Endothelial cell (in vitro differentiated cells): ENCODE data around the gene DDX54. TPM values are rescaled to one million over a fixed set of nuclear protein-coding genes. Genes with fewer than 3 reads are reported as not detected.
"Not testable (repeated sequence)": the region's sequence is repeated elsewhere in the genome, so short reads cannot be mapped to it uniquely, and the experiment has no call there.

Source experiments
- DNase-seq: peaks from one replicate; pipeline ENCODE4 v3.0.0; 2021; ENCODE audit warnings: low spot score
- H3K27ac Mint-ChIP-seq: one replicate; pipeline ENCODE4 v1.8.0; 2021; ENCODE audit warnings: mixed read lengths, inconsistent platforms; ENCODE audit not compliant: unreplicated experiment
- H3K27me3 Mint-ChIP-seq: one replicate; pipeline ENCODE4 v1.8.0; 2021; ENCODE audit warnings: mild to moderate bottlenecking, moderate library complexity, mixed read lengths, inconsistent platforms; ENCODE audit not compliant: unreplicated experiment
- H3K36me3 Mint-ChIP-seq: one replicate; pipeline ENCODE4 v1.8.0; 2021; ENCODE audit warnings: mild to moderate bottlenecking, low read depth, mixed read lengths, inconsistent platforms; ENCODE audit not compliant: unreplicated experiment
- H3K4me1 Mint-ChIP-seq: one replicate; pipeline ENCODE4 v1.8.0; 2021; ENCODE audit warnings: mild to moderate bottlenecking, mixed read lengths, inconsistent platforms; ENCODE audit not compliant: unreplicated experiment
- H3K4me3 Mint-ChIP-seq: one replicate; pipeline ENCODE4 v1.8.0; 2021; ENCODE audit warnings: mild to moderate bottlenecking, mixed read lengths, inconsistent platforms; ENCODE audit not compliant: unreplicated experiment
- H3K9me3 Mint-ChIP-seq: one replicate; pipeline ENCODE4 v1.8.0; 2021; ENCODE audit warnings: mixed read lengths, inconsistent platforms; ENCODE audit not compliant: unreplicated experiment
- total RNA-seq: library from RNA; stranded (reverse); fragmentation: NEBNext Ultra II Directional; extraction: Animal tissue kit (Norgen Biotek cat#: 25700); gene quantifications from one replicate; pipeline ENCODE4 v1.2.1, GENCODE V29; 2021; ENCODE audit not compliant: unreplicated experiment
- TF ChIP-seq, protein P1 (sequence below): fragments of 200-600 bp; sonication (generic); IDR thresholded peaks from one replicate; pipeline ENCODE4 v1.5.0; 2021; ENCODE audit warnings: antibody characterized with exemption; ENCODE audit not compliant: unreplicated experiment

The DDX54 gene
- total RNA-seq, 1 donor from 2014 or later = 47.5 TPM

DNA sequence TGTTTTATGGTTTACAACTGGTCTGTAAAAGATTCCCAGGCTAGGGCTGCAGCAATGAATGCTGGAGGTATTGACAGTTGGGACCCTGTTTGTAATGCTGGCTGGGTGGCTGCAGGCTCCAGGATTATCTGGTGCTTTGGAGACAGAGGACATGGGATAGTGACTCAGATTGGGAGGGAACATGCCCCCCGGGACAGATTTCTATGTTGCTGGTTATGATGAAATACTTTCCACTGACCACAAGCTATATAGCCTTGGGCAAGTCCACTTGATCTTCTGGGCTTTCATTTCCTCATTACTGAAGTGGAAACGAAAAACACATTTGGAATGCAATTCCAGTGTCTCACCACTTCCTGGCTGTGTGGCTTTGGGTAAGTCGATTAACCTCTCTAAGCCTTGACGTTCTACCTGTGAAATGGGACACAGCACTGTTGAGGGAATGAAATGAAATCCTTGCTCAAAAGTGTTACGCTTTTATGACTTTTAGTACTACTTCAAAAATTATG is 29.7 kb upstream of the DDX54 start:
- H3K36me3 Mint-ChIP-seq = no peaks in the 10 kb centered on the region
- H3K4me1 Mint-ChIP-seq = no peaks in the 10 kb centered on the region
- TF ChIP-seq, protein P1, sequence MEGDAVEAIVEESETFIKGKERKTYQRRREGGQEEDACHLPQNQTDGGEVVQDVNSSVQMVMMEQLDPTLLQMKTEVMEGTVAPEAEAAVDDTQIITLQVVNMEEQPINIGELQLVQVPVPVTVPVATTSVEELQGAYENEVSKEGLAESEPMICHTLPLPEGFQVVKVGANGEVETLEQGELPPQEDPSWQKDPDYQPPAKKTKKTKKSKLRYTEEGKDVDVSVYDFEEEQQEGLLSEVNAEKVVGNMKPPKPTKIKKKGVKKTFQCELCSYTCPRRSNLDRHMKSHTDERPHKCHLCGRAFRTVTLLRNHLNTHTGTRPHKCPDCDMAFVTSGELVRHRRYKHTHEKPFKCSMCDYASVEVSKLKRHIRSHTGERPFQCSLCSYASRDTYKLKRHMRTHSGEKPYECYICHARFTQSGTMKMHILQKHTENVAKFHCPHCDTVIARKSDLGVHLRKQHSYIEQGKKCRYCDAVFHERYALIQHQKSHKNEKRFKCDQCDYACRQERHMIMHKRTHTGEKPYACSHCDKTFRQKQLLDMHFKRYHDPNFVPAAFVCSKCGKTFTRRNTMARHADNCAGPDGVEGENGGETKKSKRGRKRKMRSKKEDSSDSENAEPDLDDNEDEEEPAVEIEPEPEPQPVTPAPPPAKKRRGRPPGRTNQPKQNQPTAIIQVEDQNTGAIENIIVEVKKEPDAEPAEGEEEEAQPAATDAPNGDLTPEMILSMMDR = no peak
- no peaks in the 10 kb centered on the region for H3K9me3 Mint-ChIP-seq
- peaks cover 3% of the 10 kb centered on the region for H3K27me3 Mint-ChIP-seq
- no peak for DNase-seq
- no peak overlapping the region for H3K4me3 Mint-ChIP-seq
- H3K27ac Mint-ChIP-seq = no peak overlapping the region

- no peak overlapping the region for H3K4me3 Mint-ChIP-seq
- H3K36me3 Mint-ChIP-seq = no peaks in the 10 kb centered on the region
- DNase-seq = no peak
- peaks cover 6% of the 10 kb centered on the region for H3K4me1 Mint-ChIP-seq
- H3K27ac Mint-ChIP-seq = no peak overlapping the region
- TF ChIP-seq, protein P1 = no peak
- H3K27me3 Mint-ChIP-seq = peaks cover 3% of the 10 kb centered on the region
- H3K9me3 Mint-ChIP-seq = no peaks in the 10 kb centered on the region
Measured at GRCh38 chr12:113211160-113211559, 25.9 kb upstream of the DDX54 start.

DNA sequence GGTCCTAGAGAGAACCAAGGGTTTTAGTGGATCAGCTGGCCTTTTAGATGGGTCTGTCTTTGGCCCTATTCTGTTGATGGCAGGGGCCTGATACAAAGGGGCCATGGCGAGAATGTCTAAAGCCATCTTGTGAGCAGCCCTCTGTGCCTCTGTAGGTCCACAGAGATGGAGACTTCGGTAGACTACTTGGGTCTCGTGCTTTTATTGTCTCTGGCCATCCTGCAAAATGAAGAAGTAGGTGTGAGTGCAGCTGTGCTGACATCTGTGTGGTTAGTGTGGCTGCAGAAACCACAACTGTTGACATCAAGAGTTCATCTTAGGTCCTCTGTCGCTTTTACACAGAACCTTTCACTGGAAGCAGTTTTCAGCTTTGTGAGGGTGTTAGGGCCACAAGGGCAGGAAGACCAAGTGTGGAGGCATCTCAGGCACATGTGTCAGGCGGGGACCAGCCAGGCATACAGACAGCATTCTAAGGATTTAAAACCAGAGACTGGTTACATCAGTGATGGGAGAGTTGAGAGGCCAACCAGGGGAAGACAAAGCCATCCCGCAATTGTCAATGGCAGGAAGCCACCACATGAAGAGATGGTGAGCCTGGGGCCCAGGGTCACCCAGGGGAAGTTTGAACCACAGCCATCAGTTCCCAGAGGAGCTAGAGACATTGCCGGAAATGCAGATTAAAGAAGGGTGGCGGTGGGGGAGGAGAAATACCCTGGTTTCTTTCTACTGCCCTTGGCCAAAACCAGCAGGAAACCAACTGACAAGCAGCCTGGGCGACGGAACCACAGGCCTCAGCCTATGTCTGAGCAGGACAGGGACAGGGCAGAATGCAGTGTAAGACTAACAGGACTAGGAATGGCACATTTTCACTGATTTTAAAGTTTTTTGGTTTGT is 23.0 kb upstream of the DDX54 start:
- peaks cover 6% of the 10 kb centered on the region for H3K4me1 Mint-ChIP-seq
- no peak overlapping the region for H3K4me3 Mint-ChIP-seq
- no peaks in the 10 kb centered on the region for H3K36me3 Mint-ChIP-seq
- TF ChIP-seq, protein P1 = no peak
- no peak for DNase-seq
- H3K9me3 Mint-ChIP-seq = no peaks in the 10 kb centered on the region
- H3K27ac Mint-ChIP-seq = no peak overlapping the region
- H3K27me3 Mint-ChIP-seq = peaks cover 3% of the 10 kb centered on the region

GRCh38 chr12:113207613-113208040 is 22.3 kb upstream of the DDX54 start:
- no peaks in the 10 kb centered on the region for H3K9me3 Mint-ChIP-seq
- H3K36me3 Mint-ChIP-seq = no peaks in the 10 kb centered on the region
- H3K27me3 Mint-ChIP-seq = peaks cover 3% of the 10 kb centered on the region
- H3K4me3 Mint-ChIP-seq = no peak overlapping the region
- H3K27ac Mint-ChIP-seq = no peak overlapping the region
- DNase-seq = no peak
- peaks cover 6% of the 10 kb centered on the region for H3K4me1 Mint-ChIP-seq
- TF ChIP-seq, protein P1 = no peak

DNA sequence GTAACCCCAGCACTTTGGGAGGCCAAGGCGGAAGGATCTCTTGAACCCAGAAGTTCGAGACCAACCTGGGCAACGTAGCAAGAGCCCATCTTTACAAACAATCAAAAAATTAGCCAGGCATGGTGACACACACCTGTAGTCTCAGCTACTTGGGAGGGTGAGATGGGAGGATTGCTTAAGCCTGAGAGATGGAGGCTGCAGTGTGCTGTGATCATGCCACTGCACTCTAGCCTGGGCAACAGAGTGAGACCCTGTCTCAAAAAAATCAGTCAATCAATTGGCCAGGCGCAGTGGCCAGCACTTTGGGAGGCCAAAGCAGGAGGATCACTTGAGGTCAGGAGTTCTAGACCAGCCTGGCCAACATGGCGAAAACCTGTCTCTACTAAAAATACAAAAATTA is 21.5 kb upstream of the DDX54 start:
- H3K36me3 Mint-ChIP-seq, H3K27me3 Mint-ChIP-seq, H3K4me1 Mint-ChIP-seq, H3K27ac Mint-ChIP-seq, H3K4me3 Mint-ChIP-seq, H3K9me3 Mint-ChIP-seq, DNase-seq: not testable (repeated sequence)
